ENCODE data around the gene CFDP1. TPM values are rescaled to one million over a fixed set of nuclear protein-coding genes. Genes with fewer than 3 reads are reported as not detected.
A peak's percentile ranks its signal among the peaks of the same experiment; 100 is the strongest.

CFDP1 gene
- total RNA-seq, 1 donor from 2014 or later, result 49.0 TPM

- intact Hi-C loops (cut with DNase I), result no loop called here
- Histone ChIP-seq H3K4me3 (no peak overlapping the region), H3K27me3 (no peaks in the 10 kb centered on the region), H3K27ac (peak overlapping the region; percentile 40), H3K9me3 (no peaks in the 10 kb centered on the region), H3K4me1 (peaks cover 30% of the 10 kb centered on the region), H3K36me3 (no peaks in the 10 kb centered on the region)
- TF ChIP-seq CTCF (IDR thresholded peaks at IDR 0.05), result no peak
- peak; percentile 51 for ATAC-seq
- no peak for DNase-seq
These were observed 54.0 kb downstream of the CFDP1 start for GRCh38 chr16:75379339-75379738.

GRCh38 chr16:75378616-75379015 is 54.7 kb downstream of the CFDP1 start:
- no peaks in the 10 kb centered on the region for H3K9me3 ChIP-seq

GRCh38 chr16:75377729-75378386 is 55.4 kb downstream of the CFDP1 start:
- Histone ChIP-seq H3K4me3 (no peak overlapping the region), H3K27me3 (no peaks in the 10 kb centered on the region), H3K4me1 (peaks cover 30% of the 10 kb centered on the region), H3K27ac (peak overlapping the region; percentile 48), H3K36me3 (peaks cover 6% of the 10 kb centered on the region), H3K9me3 (no peaks in the 10 kb centered on the region)
- ATAC-seq, result peak; percentile 87
- TF ChIP-seq CTCF (IDR thresholded peaks at IDR 0.05), result no peak
- DNase-seq, result no peak
- intact Hi-C loops (cut with DNase I), result no loop called here

More at GRCh38 chr16:75378616-75379015, 54.7 kb downstream of the CFDP1 start:
- DNase-seq, result no peak
- peaks cover 30% of the 10 kb centered on the region for H3K4me1 ChIP-seq
- intact Hi-C loops (cut with DNase I), result no loop called here
- H3K27ac ChIP-seq, result peak overlapping the region; percentile 48
- H3K36me3 ChIP-seq, result peaks cover 4% of the 10 kb centered on the region
- TF ChIP-seq CTCF (IDR thresholded peaks at IDR 0.05), result no peak
- no peak overlapping the region for H3K4me3 ChIP-seq
- ATAC-seq, result no peak
- no peaks in the 10 kb centered on the region for H3K27me3 ChIP-seq

- Histone ChIP-seq H3K27ac (no peak overlapping the region), H3K9me3 (no peaks in the 10 kb centered on the region), H3K27me3 (no peaks in the 10 kb centered on the region), H3K36me3 (peaks cover 6% of the 10 kb centered on the region), H3K4me1 (peaks cover 30% of the 10 kb centered on the region), H3K4me3 (no peak overlapping the region)
- TF ChIP-seq CTCF (IDR thresholded peaks at IDR 0.05), result no peak
- no peak for ATAC-seq
- DNase-seq, result no peak
- intact Hi-C loops (cut with DNase I), result no loop called here
These were observed 56.7 kb downstream of the CFDP1 start for GRCh38 chr16:75376475-75377161.

- no peak for ATAC-seq
These were observed 58.9 kb downstream of the CFDP1 start for GRCh38 chr16:75374388-75374787.

More at GRCh38 chr16:75374388-75374787, 58.9 kb downstream of the CFDP1 start:
- Histone ChIP-seq H3K4me1 (peaks cover 14% of the 10 kb centered on the region), H3K4me3 (no peak overlapping the region), H3K9me3 (no peaks in the 10 kb centered on the region), H3K27ac (no peak overlapping the region), H3K36me3 (peaks cover 12% of the 10 kb centered on the region), H3K27me3 (no peaks in the 10 kb centered on the region)
- no peak for TF ChIP-seq CTCF (IDR thresholded peaks at IDR 0.05)
- no peak for DNase-seq
- intact Hi-C loops (cut with DNase I), result no loop called here
